HepG2 (cell line): Measurements from ENCODE around the gene MCM3AP.

Source experiments
- ATF2 ChIP-seq: sonication (generic); formaldehyde crosslinking; IDR thresholded peaks from 2 replicates; pipeline ENCODE4 v1.4.0; 2020; ENCODE audit warnings: missing genetic modification reagents
- CTCF ChIP-seq: sonication (generic); formaldehyde crosslinking; IDR thresholded peaks from 2 replicates; pipeline ENCODE4 v1.5.0; 2020; ENCODE audit warnings: mild to moderate bottlenecking, missing genetic modification reagents, moderate library complexity
- EP300 ChIP-seq, 3 experiments: sonication (generic) in 1 of 3; formaldehyde crosslinking in 1 of 3; IDR thresholded peaks; 2 replicates each; pipeline versions ENCODE4 v1.5.1 to v1.6.1; 2011 to 2020; ENCODE audit warnings: low read depth in 2 of 3, low read length in 2 of 3, borderline replicate concordance in 1 of 3, improper control_type of control experiment in 1 of 3, mild to moderate bottlenecking in 1 of 3, missing genetic modification reagents in 1 of 3, moderate library complexity in 1 of 3
- GABPA ChIP-seq, 2 experiments: IDR thresholded peaks; 2 replicates each; pipeline ENCODE4 v1.6.1; 2011 to 2016; ENCODE audit warnings: low read depth in 2 of 2, low read length in 1 of 2, missing biosample characterization in 1 of 2, missing genetic modification characterization in 1 of 2
- NR3C1 ChIP-seq: sonication (generic); formaldehyde crosslinking; IDR thresholded peaks from 2 replicates; pipeline ENCODE4 v1.4.0; 2020; ENCODE audit warnings: missing genetic modification reagents
- POLR2AphosphoS5 ChIP-seq: IDR thresholded peaks from 2 replicates; pipeline ENCODE4 v1.6.1; 2012; ENCODE audit warnings: low read depth, low read length
- PRPF4 ChIP-seq: fragments of 200-400 bp; formaldehyde crosslinking; IDR thresholded peaks from 2 replicates; pipeline ENCODE4 v1.6.1; 2016; ENCODE audit warnings: low read length, low read depth; ENCODE audit not compliant: poor library complexity, severe bottlenecking
- SIN3A ChIP-seq: IDR thresholded peaks from 2 replicates; pipeline ENCODE4 v1.6.1; 2011; ENCODE audit warnings: low read depth, mild to moderate bottlenecking, control low read depth, low read length, borderline replicate concordance
- SNRNP70 ChIP-seq: fragments of 200-400 bp; formaldehyde crosslinking; IDR thresholded peaks from 2 replicates; pipeline ENCODE4 v1.6.1; 2017; ENCODE audit warnings: mild to moderate bottlenecking, low read depth, low read length, moderate library complexity
- TAF1 ChIP-seq: sonication (generic); formaldehyde crosslinking; IDR thresholded peaks from 2 replicates; pipeline ENCODE4 v1.4.0; 2020; ENCODE audit warnings: missing genetic modification reagents
- ZKSCAN1 ChIP-seq: fragments of 150-350 bp; IDR thresholded peaks from 2 replicates; pipeline ENCODE4 v1.6.1; 2014; ENCODE audit warnings: low read length
- ZNF557 ChIP-seq: sonication (generic); formaldehyde crosslinking; IDR thresholded peaks from 2 replicates; pipeline ENCODE4 v1.4.0; 2020; ENCODE audit warnings: missing genetic modification reagents

GRCh38 chr21:46211786-46212720 is 73.4 kb downstream of the MCM3AP start:
- TF ChIP-seq ZKSCAN1 (no peak), EP300 (IDR thresholded peaks at IDR 0.05; ENCODE audit: low read depth in 2 of 2, low read length in 2 of 2) (no peak), EP300 (CRISPR knock-in tag; IDR thresholded peaks at IDR 0.05; ENCODE audit: borderline replicate concordance) (no peak), TAF1 (CRISPR knock-in tag) (no peak), SIN3A (no peak), CTCF (no peak), GABPA (IDR thresholded peaks at IDR 0.05; ENCODE audit: low read depth, low read length) (no peak), GABPA (CRISPR knock-in tag; IDR thresholded peaks at IDR 0.05; ENCODE audit: low read depth) (no peak), POLR2AphosphoS5 (no peak), ATF2 (CRISPR knock-in tag) (no peak), ZNF557 (CRISPR knock-in tag) (no peak), PRPF4 (no peak), SNRNP70 (no peak), NR3C1 (CRISPR knock-in tag) (no peak)
